Neural progenitor cell (in vitro differentiated cells): Measurements from ENCODE around the gene ABHD17B.

Experiments
- EZH2phosphoT487 ChIP-seq: fragments of 200-600 bp; sonication (generic); IDR thresholded peaks from 2 replicates; pipeline ENCODE4 v1.6.1; 2017; ENCODE audit warnings: antibody characterized with exemption
- TF ChIP-seq, protein P1 (sequence below): fragments of 200-600 bp; sonication (generic); IDR thresholded peaks from 2 replicates; pipeline ENCODE4 v1.5.1; 2017; ENCODE audit warnings: antibody characterized with exemption, mild to moderate bottlenecking

DNA sequence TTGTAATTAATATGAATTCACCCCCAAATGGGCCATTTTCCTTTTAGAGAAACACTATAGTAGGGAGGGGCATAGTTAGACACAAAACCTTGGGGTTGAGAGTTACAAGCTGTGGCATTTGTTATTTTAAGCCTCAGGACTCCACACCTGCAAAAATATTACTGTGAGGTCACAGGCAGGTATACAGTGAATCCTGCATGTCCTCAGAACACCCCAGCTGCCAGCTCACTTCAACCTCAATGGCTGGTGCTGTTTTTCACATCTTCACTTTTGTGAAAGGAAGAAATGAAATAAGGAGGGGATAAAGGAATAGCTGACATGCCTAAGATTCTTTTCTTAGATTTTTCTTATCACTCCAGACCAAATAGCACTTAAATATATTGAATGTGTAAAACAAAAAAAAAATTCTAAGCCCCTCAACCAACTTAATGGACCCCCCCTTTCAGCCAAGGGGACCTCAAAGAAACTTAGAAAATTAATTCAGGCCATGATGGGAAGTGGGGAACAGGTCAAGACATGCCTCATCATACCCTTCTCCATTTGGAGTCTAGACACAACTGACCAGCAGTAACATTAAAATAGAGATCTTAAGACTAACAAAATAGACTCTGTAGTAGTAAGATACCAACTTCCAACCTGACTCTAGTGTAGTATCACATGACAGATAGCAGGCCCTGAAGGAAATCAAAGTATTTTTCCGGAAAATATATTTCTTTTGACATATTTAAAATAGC lies 9.6 kb upstream of the ABHD17B start:
- TF ChIP-seq, protein P1, sequence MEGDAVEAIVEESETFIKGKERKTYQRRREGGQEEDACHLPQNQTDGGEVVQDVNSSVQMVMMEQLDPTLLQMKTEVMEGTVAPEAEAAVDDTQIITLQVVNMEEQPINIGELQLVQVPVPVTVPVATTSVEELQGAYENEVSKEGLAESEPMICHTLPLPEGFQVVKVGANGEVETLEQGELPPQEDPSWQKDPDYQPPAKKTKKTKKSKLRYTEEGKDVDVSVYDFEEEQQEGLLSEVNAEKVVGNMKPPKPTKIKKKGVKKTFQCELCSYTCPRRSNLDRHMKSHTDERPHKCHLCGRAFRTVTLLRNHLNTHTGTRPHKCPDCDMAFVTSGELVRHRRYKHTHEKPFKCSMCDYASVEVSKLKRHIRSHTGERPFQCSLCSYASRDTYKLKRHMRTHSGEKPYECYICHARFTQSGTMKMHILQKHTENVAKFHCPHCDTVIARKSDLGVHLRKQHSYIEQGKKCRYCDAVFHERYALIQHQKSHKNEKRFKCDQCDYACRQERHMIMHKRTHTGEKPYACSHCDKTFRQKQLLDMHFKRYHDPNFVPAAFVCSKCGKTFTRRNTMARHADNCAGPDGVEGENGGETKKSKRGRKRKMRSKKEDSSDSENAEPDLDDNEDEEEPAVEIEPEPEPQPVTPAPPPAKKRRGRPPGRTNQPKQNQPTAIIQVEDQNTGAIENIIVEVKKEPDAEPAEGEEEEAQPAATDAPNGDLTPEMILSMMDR: no peak
- no peak for TF ChIP-seq EZH2phosphoT487
